ENCODE data around the gene SUN3. TPM values are rescaled to one million over a fixed set of nuclear protein-coding genes. Genes with fewer than 3 reads are reported as not detected.
A peak's percentile ranks its signal among the peaks of the same experiment; 100 is the strongest.

The SUN3 gene
- polyA plus RNA-seq, 1 of the 3 experiments (the other 2 are of a cell fraction): 0.12 TPM

- TF ChIP-seq YY1 (IDR thresholded peaks at IDR 0.05; ENCODE audit: low read depth): no peak
- no peak for TF ChIP-seq TAF1 (IDR thresholded peaks at IDR 0.05; ENCODE audit: borderline replicate concordance, low read depth, low read length)
- TF ChIP-seq RCOR1 (IDR thresholded peaks at IDR 0.05; ENCODE audit: low read length): no peak
- no peak for TF ChIP-seq MAX (IDR thresholded peaks at IDR 0.05; ENCODE audit: low read depth)
- no peak for TF ChIP-seq IRF3 (IDR thresholded peaks at IDR 0.05; ENCODE audit: low read depth, low read length)
- TF ChIP-seq RXRA (IDR thresholded peaks at IDR 0.05; ENCODE audit: borderline replicate concordance, low read depth): no peak
- no peak within 1 kb of the TSS for H3K27ac ChIP-seq (ENCODE audit: low read depth in 2 of 2, low read length in 1 of 2)
- H3K79me2 ChIP-seq (ENCODE audit: insufficient read depth): no peaks in the 10 kb centered on the region
- H2AFZ ChIP-seq (ENCODE audit: low read depth): peak within 1 kb of the TSS; percentile 60
- POLR2A ChIA-PET: no interaction called here
- H3F3A ChIP-seq (replicated peaks; ENCODE audit: insufficient read depth): no peaks in the 10 kb centered on the region
- no peak within 1 kb of the TSS for H3K4me2 ChIP-seq
- no peaks in the 10 kb centered on the region for H4K20me1 ChIP-seq (ENCODE audit: insufficient read depth)
- H3K36me3 ChIP-seq (replicated peaks in 1 of 2; ENCODE audit: control insufficient read depth in 1 of 2, insufficient read depth in 2 of 2, low read length in 1 of 2): no peaks in the 10 kb centered on the region
- CTCF ChIA-PET: interaction anchor here (0.8 to 12.4 kb wide), 3 partner anchors 17 to 162 kb away, joined by 4 to 221 read pairs (median 27); no protein-coding TSS in a partner anchor
- no peaks in the 10 kb centered on the region for H3K27me3 ChIP-seq (ENCODE audit: insufficient read depth)
- H3K4me1 ChIP-seq (ENCODE audit: control insufficient read depth in 1 of 2, insufficient read depth in 2 of 2, low read depth in 1 of 2, low read length in 1 of 2): peaks cover 5 to 17% of the 10 kb centered on the region in 2 experiments; a peak in 3 of 4 replicates
- no peak within 1 kb of the TSS for H3K4me3 ChIP-seq (ENCODE audit: low read depth in 2 of 2, low read length in 1 of 2)
- no peaks in the 10 kb centered on the region for H3K9me2 ChIP-seq
- 87% methylated on average over 7 of the region's 7 CpGs for WGBS (ENCODE audit: low lambda C conversion rate)
- H3K9ac ChIP-seq: no peak within 1 kb of the TSS
- DNase-seq: no peak
- H3K9me3 ChIP-seq: no peaks in the 10 kb centered on the region
These were observed 80.6 kb downstream of the SUN3 start, which contains the start of gene PKD1L1 for GRCh38 chr7:47948141-47948790. TSS of gene PKD1L1 (minus strand) at chr7:47948466. CDS start at chr7:47948440, 26 bp downstream.

GRCh38 chr7:47947355-47947749 is 81.6 kb downstream of the SUN3 start:
- Histone ChIP-seq H3K4me2 (no peak overlapping the region), H3K36me3 (replicated peaks in 1 of 2; ENCODE audit: control insufficient read depth in 1 of 2, insufficient read depth in 2 of 2, low read length in 1 of 2) (no peaks in the 10 kb centered on the region), H3K27me3 (ENCODE audit: insufficient read depth) (no peaks in the 10 kb centered on the region), H3K4me3 (ENCODE audit: low read depth in 2 of 2, low read length in 1 of 2) (no peak overlapping the region), H3K9me3 (no peaks in the 10 kb centered on the region), H3K27ac (ENCODE audit: low read depth in 2 of 2, low read length in 1 of 2) (no peak overlapping the region), H3K9me2 (no peaks in the 10 kb centered on the region), H3K79me2 (ENCODE audit: insufficient read depth) (no peaks in the 10 kb centered on the region), H3F3A (replicated peaks; ENCODE audit: insufficient read depth) (no peaks in the 10 kb centered on the region), H4K20me1 (ENCODE audit: insufficient read depth) (no peaks in the 10 kb centered on the region), H3K9ac (no peak overlapping the region), H3K4me1 (ENCODE audit: control insufficient read depth in 1 of 2, insufficient read depth in 2 of 2, low read depth in 1 of 2, low read length in 1 of 2) (peaks cover 7 to 23% of the 10 kb centered on the region in 2 experiments; a peak in 3 of 4 replicates), H2AFZ (ENCODE audit: low read depth) (no peak overlapping the region)
- WGBS (ENCODE audit: low lambda C conversion rate): 92% methylated on average over 7 of the region's 7 CpGs
- ChIA-PET POLR2A (no interaction called here), CTCF (interaction anchor here (2.9 to 12.4 kb wide), 3 partner anchors 18 to 163 kb away, joined by 22 to 221 read pairs (median 27); no protein-coding TSS in a partner anchor)
- no peak for DNase-seq
- TF ChIP-seq RAD21 (IDR thresholded peaks at IDR 0.05; ENCODE audit: low read length) (no peak), RCOR1 (IDR thresholded peaks at IDR 0.05; ENCODE audit: low read length) (no peak), PBX3 (IDR thresholded peaks at IDR 0.05) (no peak), GABPA (IDR thresholded peaks at IDR 0.05; ENCODE audit: low read depth) (no peak), EZH2phosphoT487 (IDR thresholded peaks at IDR 0.05; ENCODE audit: borderline replicate concordance, low read depth) (no peak), REST (IDR thresholded peaks at IDR 0.05; ENCODE audit: low read depth, low read length) (no peak), RXRA (IDR thresholded peaks at IDR 0.05; ENCODE audit: borderline replicate concordance, low read depth) (no peak), TEAD4 (IDR thresholded peaks at IDR 0.05; ENCODE audit: borderline replicate concordance, insufficient read depth) (no peak), FOSL2 (IDR thresholded peaks at IDR 0.05; ENCODE audit: borderline replicate concordance, low read depth) (no peak), ZBTB33 (IDR thresholded peaks at IDR 0.05; ENCODE audit: borderline replicate concordance, low read depth) (no peak), TAF1 (IDR thresholded peaks at IDR 0.05; ENCODE audit: borderline replicate concordance, low read depth, low read length) (no peak), POLR2AphosphoS5 (IDR thresholded peaks at IDR 0.05; ENCODE audit: low read depth, low read length) (no peak), USF1 (IDR thresholded peaks at IDR 0.05; ENCODE audit: borderline replicate concordance, low read depth) (no peak)
